ENCODE data around the gene SDF4.

The SDF4 gene

GRCh38 chr1:1176931-1177330 is 54.9 kb downstream of the SDF4 start (continued):
- TF ChIP-seq SALL2 (tag by site-specific recombination; IDR thresholded peaks at IDR 0.05; ENCODE audit: borderline replicate concordance) (0 out of 2 replicates have a peak, but pooled peaks have one; percentile 61), ZBTB20 (tag by site-specific recombination; IDR thresholded peaks at IDR 0.05) (no peak), EGR2 (tag by site-specific recombination; IDR thresholded peaks at IDR 0.05; ENCODE audit: low read depth) (peak; percentile 99), ZNF23 (tag by site-specific recombination; IDR thresholded peaks at IDR 0.05; ENCODE audit: borderline replicate concordance) (no peak), ZFHX2 (tag by site-specific recombination; conservative IDR thresholded peaks at IDR 0.05) (peak; percentile 100), ZSCAN5A (tag by site-specific recombination; IDR thresholded peaks at IDR 0.05) (no peak), WT1 (tag by site-specific recombination; IDR thresholded peaks at IDR 0.05) (no peak), ZNF239 (tag by site-specific recombination; IDR thresholded peaks at IDR 0.05) (0 out of 2 replicates have a peak, but pooled peaks have one; percentile 53), ZNF221 (tag by site-specific recombination; IDR thresholded peaks at IDR 0.05; ENCODE audit: borderline replicate concordance) (no peak), ZNF629 (tag by site-specific recombination; IDR thresholded peaks at IDR 0.05) (no peak), KLF9 (tag by site-specific recombination; IDR thresholded peaks at IDR 0.05; ENCODE audit: low read depth) (no peak), ZNF549 (tag by site-specific recombination; IDR thresholded peaks at IDR 0.05) (no peak), SP2 (tag by site-specific recombination; IDR thresholded peaks at IDR 0.05) (no peak), ZNF311 (tag by site-specific recombination; IDR thresholded peaks at IDR 0.05; ENCODE audit: borderline replicate concordance) (peak; percentile 87; the same call in 1 of the 2 replicates), ZNF768 (tag by site-specific recombination; IDR thresholded peaks at IDR 0.05) (no peak), ZNF354C (tag by site-specific recombination; IDR thresholded peaks at IDR 0.05; ENCODE audit: borderline replicate concordance, low read depth) (no peak), PRDM10 (tag by site-specific recombination; IDR thresholded peaks at IDR 0.05) (no peak), ZNF747 (tag by site-specific recombination; IDR thresholded peaks at IDR 0.05) (no peak), ZNF837 (tag by site-specific recombination; IDR thresholded peaks at IDR 0.05) (no peak), ZNF19 (tag by site-specific recombination; IDR thresholded peaks at IDR 0.05; ENCODE audit: low read depth) (no peak), YY2 (tag by site-specific recombination; IDR thresholded peaks at IDR 0.05) (no peak), KLF7 (tag by site-specific recombination; IDR thresholded peaks at IDR 0.05; ENCODE audit: borderline replicate concordance) (no peak), ZNF157 (tag by site-specific recombination; IDR thresholded peaks at IDR 0.05) (0 out of 2 replicates have a peak, but pooled peaks have one; percentile 25)
- TF ChIP-seq, protein P1, sequence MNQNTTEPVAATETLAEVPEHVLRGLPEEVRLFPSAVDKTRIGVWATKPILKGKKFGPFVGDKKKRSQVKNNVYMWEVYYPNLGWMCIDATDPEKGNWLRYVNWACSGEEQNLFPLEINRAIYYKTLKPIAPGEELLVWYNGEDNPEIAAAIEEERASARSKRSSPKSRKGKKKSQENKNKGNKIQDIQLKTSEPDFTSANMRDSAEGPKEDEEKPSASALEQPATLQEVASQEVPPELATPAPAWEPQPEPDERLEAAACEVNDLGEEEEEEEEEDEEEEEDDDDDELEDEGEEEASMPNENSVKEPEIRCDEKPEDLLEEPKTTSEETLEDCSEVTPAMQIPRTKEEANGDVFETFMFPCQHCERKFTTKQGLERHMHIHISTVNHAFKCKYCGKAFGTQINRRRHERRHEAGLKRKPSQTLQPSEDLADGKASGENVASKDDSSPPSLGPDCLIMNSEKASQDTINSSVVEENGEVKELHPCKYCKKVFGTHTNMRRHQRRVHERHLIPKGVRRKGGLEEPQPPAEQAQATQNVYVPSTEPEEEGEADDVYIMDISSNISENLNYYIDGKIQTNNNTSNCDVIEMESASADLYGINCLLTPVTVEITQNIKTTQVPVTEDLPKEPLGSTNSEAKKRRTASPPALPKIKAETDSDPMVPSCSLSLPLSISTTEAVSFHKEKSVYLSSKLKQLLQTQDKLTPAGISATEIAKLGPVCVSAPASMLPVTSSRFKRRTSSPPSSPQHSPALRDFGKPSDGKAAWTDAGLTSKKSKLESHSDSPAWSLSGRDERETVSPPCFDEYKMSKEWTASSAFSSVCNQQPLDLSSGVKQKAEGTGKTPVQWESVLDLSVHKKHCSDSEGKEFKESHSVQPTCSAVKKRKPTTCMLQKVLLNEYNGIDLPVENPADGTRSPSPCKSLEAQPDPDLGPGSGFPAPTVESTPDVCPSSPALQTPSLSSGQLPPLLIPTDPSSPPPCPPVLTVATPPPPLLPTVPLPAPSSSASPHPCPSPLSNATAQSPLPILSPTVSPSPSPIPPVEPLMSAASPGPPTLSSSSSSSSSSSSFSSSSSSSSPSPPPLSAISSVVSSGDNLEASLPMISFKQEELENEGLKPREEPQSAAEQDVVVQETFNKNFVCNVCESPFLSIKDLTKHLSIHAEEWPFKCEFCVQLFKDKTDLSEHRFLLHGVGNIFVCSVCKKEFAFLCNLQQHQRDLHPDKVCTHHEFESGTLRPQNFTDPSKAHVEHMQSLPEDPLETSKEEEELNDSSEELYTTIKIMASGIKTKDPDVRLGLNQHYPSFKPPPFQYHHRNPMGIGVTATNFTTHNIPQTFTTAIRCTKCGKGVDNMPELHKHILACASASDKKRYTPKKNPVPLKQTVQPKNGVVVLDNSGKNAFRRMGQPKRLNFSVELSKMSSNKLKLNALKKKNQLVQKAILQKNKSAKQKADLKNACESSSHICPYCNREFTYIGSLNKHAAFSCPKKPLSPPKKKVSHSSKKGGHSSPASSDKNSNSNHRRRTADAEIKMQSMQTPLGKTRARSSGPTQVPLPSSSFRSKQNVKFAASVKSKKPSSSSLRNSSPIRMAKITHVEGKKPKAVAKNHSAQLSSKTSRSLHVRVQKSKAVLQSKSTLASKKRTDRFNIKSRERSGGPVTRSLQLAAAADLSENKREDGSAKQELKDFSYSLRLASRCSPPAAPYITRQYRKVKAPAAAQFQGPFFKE (tag by site-specific recombination; IDR thresholded peaks at IDR 0.05; ENCODE audit: borderline replicate concordance) = no peak
- TF ChIP-seq, protein P2, sequence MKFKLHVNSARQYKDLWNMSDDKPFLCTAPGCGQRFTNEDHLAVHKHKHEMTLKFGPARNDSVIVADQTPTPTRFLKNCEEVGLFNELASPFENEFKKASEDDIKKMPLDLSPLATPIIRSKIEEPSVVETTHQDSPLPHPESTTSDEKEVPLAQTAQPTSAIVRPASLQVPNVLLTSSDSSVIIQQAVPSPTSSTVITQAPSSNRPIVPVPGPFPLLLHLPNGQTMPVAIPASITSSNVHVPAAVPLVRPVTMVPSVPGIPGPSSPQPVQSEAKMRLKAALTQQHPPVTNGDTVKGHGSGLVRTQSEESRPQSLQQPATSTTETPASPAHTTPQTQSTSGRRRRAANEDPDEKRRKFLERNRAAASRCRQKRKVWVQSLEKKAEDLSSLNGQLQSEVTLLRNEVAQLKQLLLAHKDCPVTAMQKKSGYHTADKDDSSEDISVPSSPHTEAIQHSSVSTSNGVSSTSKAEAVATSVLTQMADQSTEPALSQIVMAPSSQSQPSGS (tag by site-specific recombination; IDR thresholded peaks at IDR 0.05; ENCODE audit: low read depth) = no peak
